RWPE1 (cell line): Measurements from ENCODE around the gene IDI1.

Experiments
- CTCF ChIA-PET: fragments of 350-600 bp; sonication (Branson Sonifier 250); formaldehyde crosslinking; extraction: SDS; loops from one replicate; lab custom pipeline; 2021; lab: Yijun Ruan, JAX
- POLR2A ChIA-PET: fragments of 400-600 bp; formaldehyde crosslinking; extraction: SDS; loops from one replicate; lab custom pipeline; 2020; ENCODE audit warnings: antibody characterized with exemption; ENCODE audit not compliant: low non-redundant PET; lab: Yijun Ruan, JAX
- DNase-seq: peaks from one replicate; pipeline ENCODE4 v3.0.0; 2012; ENCODE audit warnings: low spot score
- H3K27ac ChIP-seq: fragments of 450-650 bp; 2 replicates; pipeline ENCODE4 v1.5.1; 2017
- TF ChIP-seq, protein P1 (sequence below): fragments of 450-650 bp; conservative IDR thresholded peaks from 2 replicates; pipeline ENCODE4 v1.5.1; 2017; ENCODE audit warnings: low read depth, mild to moderate bottlenecking

The IDI1 gene

GRCh38 chr10:995559-995926 is 53.4 kb downstream of the IDI1 start:
- POLR2A ChIA-PET = no interaction called here

DNA sequence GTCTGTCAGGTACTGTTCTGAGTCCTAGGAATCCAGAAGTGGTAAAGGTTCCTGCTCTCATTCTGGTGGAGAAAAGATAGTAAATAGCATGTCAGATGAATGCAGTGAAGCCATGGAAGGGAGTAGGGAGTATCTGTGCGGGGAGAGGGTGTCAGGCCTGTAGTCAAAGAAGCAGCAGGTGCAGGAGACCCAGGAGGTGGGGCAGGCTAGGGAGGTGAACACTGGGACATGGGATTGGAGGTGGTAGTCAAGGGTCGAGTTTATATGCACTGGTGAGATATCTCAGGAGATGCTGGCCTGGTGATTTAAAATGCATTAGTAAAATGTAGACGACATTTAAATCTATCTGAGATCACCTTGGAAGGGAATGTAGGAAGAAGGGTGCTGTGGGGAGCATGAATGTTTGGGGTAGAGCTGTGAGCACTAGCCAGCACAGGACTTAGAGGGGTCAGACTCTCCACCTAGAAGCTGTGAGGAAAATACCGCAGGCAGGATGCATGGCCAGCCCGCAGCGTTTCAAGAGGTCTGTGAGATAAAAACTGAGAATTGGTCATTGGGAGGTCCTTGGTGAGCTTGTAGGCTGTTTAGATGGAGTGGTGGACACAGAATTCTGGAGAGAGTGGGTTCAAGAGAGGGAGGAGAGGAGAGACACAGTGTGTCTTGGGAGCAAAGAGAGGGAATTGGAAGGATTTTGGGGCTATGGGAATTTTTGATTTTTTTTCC is 53.9 kb downstream of the IDI1 start:
- ChIA-PET CTCF (no interaction called here), POLR2A (no interaction called here)
- H3K27ac ChIP-seq = no peak overlapping the region
- TF ChIP-seq, protein P1, sequence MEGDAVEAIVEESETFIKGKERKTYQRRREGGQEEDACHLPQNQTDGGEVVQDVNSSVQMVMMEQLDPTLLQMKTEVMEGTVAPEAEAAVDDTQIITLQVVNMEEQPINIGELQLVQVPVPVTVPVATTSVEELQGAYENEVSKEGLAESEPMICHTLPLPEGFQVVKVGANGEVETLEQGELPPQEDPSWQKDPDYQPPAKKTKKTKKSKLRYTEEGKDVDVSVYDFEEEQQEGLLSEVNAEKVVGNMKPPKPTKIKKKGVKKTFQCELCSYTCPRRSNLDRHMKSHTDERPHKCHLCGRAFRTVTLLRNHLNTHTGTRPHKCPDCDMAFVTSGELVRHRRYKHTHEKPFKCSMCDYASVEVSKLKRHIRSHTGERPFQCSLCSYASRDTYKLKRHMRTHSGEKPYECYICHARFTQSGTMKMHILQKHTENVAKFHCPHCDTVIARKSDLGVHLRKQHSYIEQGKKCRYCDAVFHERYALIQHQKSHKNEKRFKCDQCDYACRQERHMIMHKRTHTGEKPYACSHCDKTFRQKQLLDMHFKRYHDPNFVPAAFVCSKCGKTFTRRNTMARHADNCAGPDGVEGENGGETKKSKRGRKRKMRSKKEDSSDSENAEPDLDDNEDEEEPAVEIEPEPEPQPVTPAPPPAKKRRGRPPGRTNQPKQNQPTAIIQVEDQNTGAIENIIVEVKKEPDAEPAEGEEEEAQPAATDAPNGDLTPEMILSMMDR = no peak
- no peak for DNase-seq

More at GRCh38 chr10:995559-995926, 53.4 kb downstream of the IDI1 start:
- DNase-seq = no peak
- CTCF ChIA-PET = no interaction called here
- H3K27ac ChIP-seq = no peak overlapping the region
- TF ChIP-seq, protein P1 = no peak

DNA sequence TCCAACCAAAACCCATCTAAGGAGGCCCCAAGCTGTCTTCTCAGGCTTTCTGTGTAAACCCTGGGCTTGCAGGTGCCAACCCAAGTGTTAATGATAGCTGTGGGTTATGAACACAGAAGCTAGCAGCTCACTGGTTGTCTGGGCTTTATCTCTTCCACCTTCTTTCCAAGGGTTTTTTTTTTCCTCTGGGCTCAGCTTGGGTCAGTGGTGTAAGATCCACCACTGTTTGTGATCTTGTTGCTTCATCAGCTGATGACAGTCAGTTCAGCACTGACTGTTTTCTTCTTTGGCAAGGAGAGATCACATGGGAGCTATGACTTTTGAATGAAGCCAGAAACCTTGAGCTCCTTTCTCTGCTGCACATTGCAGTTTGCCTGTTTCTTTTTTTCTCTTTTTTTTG is 56.0 kb downstream of the IDI1 start:
- H3K27ac ChIP-seq = no peak overlapping the region
- CTCF ChIA-PET = no interaction called here
- DNase-seq = no peak
- TF ChIP-seq, protein P1 = no peak
- POLR2A ChIA-PET = interaction anchor here (0.7 kb wide), 1 partner anchor 81 kb away, joined by 4 read pairs; no protein-coding TSS in a partner anchor

DNA sequence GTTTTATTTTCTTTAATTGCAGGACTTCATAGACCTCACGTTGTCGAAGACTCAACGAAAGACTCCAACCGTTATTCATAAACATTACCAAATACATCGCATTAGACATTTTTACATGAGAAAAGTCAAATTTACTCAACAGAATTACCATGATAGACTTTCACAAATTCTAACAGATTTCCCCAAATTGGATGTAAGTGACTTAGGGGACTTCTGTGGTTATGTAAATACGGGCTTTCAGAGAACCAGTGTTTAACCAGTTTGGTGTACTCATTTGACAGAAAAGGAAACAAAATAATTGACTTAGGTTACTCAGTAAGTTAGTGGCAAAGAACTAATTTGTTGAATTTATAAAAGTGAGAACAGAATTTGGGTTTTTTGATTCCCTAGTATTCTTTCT is 56.5 kb downstream of the IDI1 start:
- TF ChIP-seq, protein P1 = no peak
- POLR2A ChIA-PET = interaction anchor here (0.7 kb wide), 1 partner anchor 80 kb away, joined by 4 read pairs; no protein-coding TSS in a partner anchor
- CTCF ChIA-PET = no interaction called here
- DNase-seq = no peak
- no peak overlapping the region for H3K27ac ChIP-seq

- ChIA-PET CTCF (no interaction called here), POLR2A (no interaction called here)
- DNase-seq = no peak
- TF ChIP-seq, protein P1 = no peak
- H3K27ac ChIP-seq = no peak overlapping the region
These were observed 58.1 kb downstream of the IDI1 start for GRCh38 chr10:990808-991207.
